SK-N-SH treated with all-trans-retinoic acid at 6 μM for 48 hours (cell line): ENCODE results near the gene NKX2-4.

ENCODE experiments used
- ATAC-seq: fragments of 200-7000 bp; cut with Tn5 transposase; 3 replicates; pipeline ENCODE4 v1.9.1; 2020; ENCODE audit warnings: mild to moderate bottlenecking, moderate library complexity
- ARNTL ChIP-seq: fragments of 450-650 bp; formaldehyde crosslinking; IDR thresholded peaks from 2 replicates; pipeline ENCODE4 v1.5.0; 2020; ENCODE audit warnings: low read depth, mild to moderate bottlenecking, moderate library complexity, borderline replicate concordance
- BACH2 ChIP-seq: fragments of 250-450 bp; sonication (Bioruptor Pico); IDR thresholded peaks from 2 replicates; pipeline ENCODE4 v1.9.0; 2021; ENCODE audit warnings: mild to moderate bottlenecking, borderline replicate concordance
- CREB5 ChIP-seq: fragments of 250-450 bp; sonication (Bioruptor Pico); IDR thresholded peaks from 2 replicates; pipeline ENCODE4 v1.5.1; 2020; ENCODE audit warnings: low read depth, mild to moderate bottlenecking, moderate library complexity
- CSDC2 ChIP-seq: fragments of 250-450 bp; sonication (Bioruptor Pico); IDR thresholded peaks from 2 replicates; pipeline ENCODE4 v1.5.0; 2020; ENCODE audit warnings: mild to moderate bottlenecking, moderate library complexity
- CSRNP3 ChIP-seq: fragments of 250-450 bp; sonication (Bioruptor Pico); IDR thresholded peaks from 2 replicates; pipeline ENCODE4 v1.5.1; 2021; ENCODE audit warnings: mild to moderate bottlenecking, moderate library complexity
- ESRRG ChIP-seq: fragments of 250-450 bp; sonication (Bioruptor Pico); IDR thresholded peaks from 2 replicates; pipeline ENCODE4 v1.6.1; 2021; ENCODE audit warnings: mild to moderate bottlenecking
- GLIS3 ChIP-seq: fragments of 250-450 bp; sonication (Bioruptor Pico); IDR thresholded peaks from 2 replicates; pipeline ENCODE4 v1.5.0; 2020; ENCODE audit warnings: mild to moderate bottlenecking, moderate library complexity
- ISL1 ChIP-seq: fragments of 250-450 bp; sonication (Bioruptor Pico); IDR thresholded peaks from 2 replicates; pipeline ENCODE4 v2.1.2; 2022; ENCODE audit warnings: mild to moderate bottlenecking, moderate library complexity
- OSR1 ChIP-seq: fragments of 250-450 bp; sonication (Bioruptor Pico); IDR thresholded peaks from 2 replicates; pipeline ENCODE4 v1.8.0; 2022; ENCODE audit warnings: moderate library complexity, mild to moderate bottlenecking, inconsistent platforms
- PATZ1 ChIP-seq: fragments of 250-450 bp; sonication (Bioruptor Pico); IDR thresholded peaks from 2 replicates; pipeline ENCODE4 v1.8.0; 2020; ENCODE audit warnings: mild to moderate bottlenecking, moderate library complexity, borderline replicate concordance
- POU6F1 ChIP-seq: fragments of 250-450 bp; sonication (Bioruptor Pico); IDR thresholded peaks from 2 replicates; pipeline ENCODE4 v1.8.0; 2021; ENCODE audit warnings: low read depth, mild to moderate bottlenecking, moderate library complexity, borderline replicate concordance
- RARB ChIP-seq: fragments of 250-450 bp; sonication (Bioruptor Pico); IDR thresholded peaks from 2 replicates; pipeline ENCODE4 v1.8.0; 2021; ENCODE audit warnings: mild to moderate bottlenecking, moderate library complexity
- TCF4 ChIP-seq: fragments of 250-450 bp; sonication (Bioruptor Pico); IDR thresholded peaks from 2 replicates; pipeline ENCODE4 v1.8.0; 2021; ENCODE audit warnings: mild to moderate bottlenecking, moderate library complexity, borderline replicate concordance
- TOX ChIP-seq: fragments of 250-450 bp; sonication (Bioruptor Pico); IDR thresholded peaks from 2 replicates; pipeline ENCODE4 v1.8.0; 2021; ENCODE audit warnings: mild to moderate bottlenecking, moderate library complexity, borderline replicate concordance
- TSHZ2 ChIP-seq: fragments of 250-450 bp; sonication (Bioruptor Pico); IDR thresholded peaks from 2 replicates; pipeline ENCODE4 v1.5.0; 2020; ENCODE audit warnings: mild to moderate bottlenecking, moderate library complexity
- ZC3H10 ChIP-seq: fragments of 250-450 bp; sonication (Bioruptor Pico); IDR thresholded peaks from 2 replicates; pipeline ENCODE4 v1.5.1; 2021; ENCODE audit warnings: mild to moderate bottlenecking, moderate library complexity
- ZFP3 ChIP-seq: fragments of 250-450 bp; sonication (Bioruptor Pico); IDR thresholded peaks from 2 replicates; pipeline ENCODE4 v1.5.0; 2020; ENCODE audit warnings: mild to moderate bottlenecking, moderate library complexity
- ZFP30 ChIP-seq: fragments of 450-650 bp; formaldehyde crosslinking; IDR thresholded peaks from 2 replicates; pipeline ENCODE4 v1.5.0; 2022; ENCODE audit warnings: mild to moderate bottlenecking, moderate library complexity
- ZNF565 ChIP-seq: fragments of 450-650 bp; formaldehyde crosslinking; conservative IDR thresholded peaks from 2 replicates; pipeline ENCODE4 v1.5.0; 2020; ENCODE audit warnings: low read depth, mild to moderate bottlenecking, moderate library complexity
- ZNF70 ChIP-seq: fragments of 450-650 bp; formaldehyde crosslinking; IDR thresholded peaks from 2 replicates; pipeline ENCODE4 v1.5.0; 2020; ENCODE audit warnings: mild to moderate bottlenecking, moderate library complexity
- ZNF8 ChIP-seq: fragments of 450-650 bp; formaldehyde crosslinking; IDR thresholded peaks from 2 replicates; pipeline ENCODE4 v1.5.0; 2020; ENCODE audit warnings: mild to moderate bottlenecking, moderate library complexity

The NKX2-4 gene

GRCh38 chr20:21386111-21386510, 11.2 kb downstream of the NKX2-4 start:
- no peak for TF ChIP-seq ESRRG (CRISPR knock-in tag)
- no peak for TF ChIP-seq ZFP3 (CRISPR knock-in tag)
- no peak for TF ChIP-seq GLIS3 (CRISPR knock-in tag)
- no peak for TF ChIP-seq ISL1 (CRISPR knock-in tag)
- no peak for TF ChIP-seq ZNF8 (CRISPR knock-in tag)

GRCh38 chr20:21384308-21384892, 12.9 kb downstream of the NKX2-4 start:
- TF ChIP-seq OSR1 (CRISPR knock-in tag), result no peak
- TF ChIP-seq ZFP30 (CRISPR knock-in tag), result no peak
- TF ChIP-seq ZNF70 (CRISPR knock-in tag), result no peak
- TF ChIP-seq ZNF8 (CRISPR knock-in tag), result no peak
- TF ChIP-seq CSDC2 (CRISPR knock-in tag), result no peak
- TF ChIP-seq ZNF565 (CRISPR knock-in tag), result no peak
- TF ChIP-seq BACH2 (CRISPR knock-in tag), result no peak
- no peak for TF ChIP-seq ESRRG (CRISPR knock-in tag)
- TF ChIP-seq ARNTL (CRISPR knock-in tag), result no peak
- TF ChIP-seq CREB5, result no peak
- no peak for TF ChIP-seq RARB (CRISPR knock-in tag)
- no peak for ATAC-seq

More at GRCh38 chr20:21386111-21386510, 11.2 kb downstream of the NKX2-4 start:
- ATAC-seq, result no peak

- no peak for ATAC-seq
- no peak for TF ChIP-seq TCF4
- no peak for TF ChIP-seq RARB (CRISPR knock-in tag)
- no peak for TF ChIP-seq ZNF565 (CRISPR knock-in tag)
- no peak for TF ChIP-seq CSDC2 (CRISPR knock-in tag)
- no peak for TF ChIP-seq ZC3H10
- TF ChIP-seq PATZ1 (CRISPR knock-in tag), result no peak
- no peak for TF ChIP-seq TOX (CRISPR knock-in tag)
- TF ChIP-seq ARNTL (CRISPR knock-in tag), result no peak
- no peak for TF ChIP-seq BACH2 (CRISPR knock-in tag)
- TF ChIP-seq POU6F1, result no peak
- no peak for TF ChIP-seq ISL1 (CRISPR knock-in tag)
- TF ChIP-seq ZFP3 (CRISPR knock-in tag), result no peak
- no peak for TF ChIP-seq CREB5
- no peak for TF ChIP-seq ZFP30 (CRISPR knock-in tag)
- no peak for TF ChIP-seq OSR1 (CRISPR knock-in tag)
- no peak for TF ChIP-seq TSHZ2 (CRISPR knock-in tag)
- TF ChIP-seq CSRNP3, result no peak
- TF ChIP-seq ESRRG (CRISPR knock-in tag), result no peak
Measured at GRCh38 chr20:21381619-21382018, 15.7 kb downstream of the NKX2-4 start.
